ENCODE data around the gene CDA. TPM values are rescaled to one million over a fixed set of nuclear protein-coding genes. Genes with fewer than 3 reads are reported as not detected.

Gene CDA
- total and polyA plus RNA-seq, 10 of the 15 experiments (the other 5 are each of a cell fraction or from before 2014, with no cell fraction given) = not detected

GRCh38 chr1:20565234-20565633 lies 23.7 kb upstream of the CDA start:
- ChIA-PET POLR2A (no interaction called here), CTCF (interaction anchor here (0.9 to 1.9 kb wide), 2 partner anchors 9 to 10 kb away, joined by 3 to 10 read pairs; no protein-coding TSS in a partner anchor), RAD21 (ENCODE audit: unreplicated experiment) (no interaction called here), SMC1A (ENCODE audit: uncharacterized antibody, unreplicated experiment) (interaction anchor here (1.3 kb wide), 1 partner anchor 8 kb away, joined by 3 read pairs; no protein-coding TSS in a partner anchor)
- in situ Hi-C loops (cut with MboI) (no loop called here), intact Hi-C loops (cut with micrococcal nuclease; ENCODE audit: unreplicated experiment) (no loop called here)
- no peaks in the 10 kb centered on the region for H4K20me1 ChIP-seq (ENCODE audit: control insufficient read depth, insufficient read depth)
- no peak for TF ChIP-seq HDAC2 (IDR thresholded peaks at IDR 0.05)
- no peak for TF ChIP-seq CHD1 (IDR thresholded peaks at IDR 0.05; ENCODE audit: low read depth, low read length)
- TF ChIP-seq ATF3 (IDR thresholded peaks at IDR 0.05; ENCODE audit: borderline replicate concordance, extremely low read depth, low read depth, low read length) = no peak
- TF ChIP-seq GABPA (IDR thresholded peaks at IDR 0.05; ENCODE audit: low read depth) = no peak
- TF ChIP-seq SMAD5 (IDR thresholded peaks at IDR 0.05; ENCODE audit: low read depth) = no peak
- TF ChIP-seq ZNF687 (IDR thresholded peaks at IDR 0.05) = no peak
- no peak for TF ChIP-seq EED (IDR thresholded peaks at IDR 0.05; ENCODE audit: low read depth)
- no peak for TF ChIP-seq HSF1 (IDR thresholded peaks at IDR 0.05; ENCODE audit: low read depth, low read length)
- TF ChIP-seq NFYB (IDR thresholded peaks at IDR 0.05; ENCODE audit: insufficient read depth, low read depth, low read length) = no peak
- no peak for TF ChIP-seq SIN3A (IDR thresholded peaks at IDR 0.05; ENCODE audit: low read depth, low read length)
- no peak for TF ChIP-seq CHD2 (IDR thresholded peaks at IDR 0.05; ENCODE audit: borderline replicate concordance, low read depth, low read length)
- TF ChIP-seq ZBED1 (IDR thresholded peaks at IDR 0.05; ENCODE audit: borderline replicate concordance) = no peak
- no peak for TF ChIP-seq USF1 (IDR thresholded peaks at IDR 0.05; ENCODE audit: borderline replicate concordance, extremely low read length, insufficient read depth, low read depth, low read length)
- TF ChIP-seq ZNF274 (IDR thresholded peaks at IDR 0.05; ENCODE audit: insufficient read depth, insufficient read length) = no peak
- TF ChIP-seq TBL1XR1 (IDR thresholded peaks at IDR 0.05; ENCODE audit: low read depth, low read length) = no peak
- no peak for TF ChIP-seq SRF (IDR thresholded peaks at IDR 0.05; ENCODE audit: low read depth in 2 of 2, low read length in 2 of 2)
- TF ChIP-seq ASH2L (IDR thresholded peaks at IDR 0.05; ENCODE audit: borderline replicate concordance, low read depth) = no peak
- TF ChIP-seq RB1 (IDR thresholded peaks at IDR 0.05; ENCODE audit: borderline replicate concordance) = no peak
- TF ChIP-seq SMC3 (IDR thresholded peaks at IDR 0.05; ENCODE audit: borderline replicate concordance, low read length) = no peak
- no peak for TF ChIP-seq SUZ12 (IDR thresholded peaks at IDR 0.05; ENCODE audit: unreplicated experiment)
- no peak overlapping the region for H3K27ac ChIP-seq (ENCODE audit: control insufficient read depth, insufficient read depth)
- no peak for FAIRE-seq
- H3K9me3 ChIP-seq (replicated peaks; ENCODE audit: control insufficient read depth, insufficient read depth, low read length) = no peaks in the 10 kb centered on the region
- no peaks in the 10 kb centered on the region for H3K79me2 ChIP-seq (ENCODE audit: control insufficient read depth, insufficient read depth, low read length)
- 0% methylated on average over 4 of the region's 4 CpGs for WGBS (ENCODE audit: insufficient coverage, insufficient replicate concordance, low lambda C conversion rate, missing lambda C conversion rate)
- no peak overlapping the region for H3K9ac ChIP-seq (ENCODE audit: control insufficient read depth, insufficient read depth, low read length)
- H3K4me2 ChIP-seq (ENCODE audit: control insufficient read depth, insufficient read depth) = no peak overlapping the region
- H3K36me3 ChIP-seq (ENCODE audit: control insufficient read depth in 2 of 2, insufficient read depth in 2 of 2, low read length in 1 of 2) = no peaks in the 10 kb centered on the region
- no peak overlapping the region for H2AFZ ChIP-seq (ENCODE audit: control insufficient read depth, low read depth, low read length)
- no peak for DNase-seq (ENCODE audit: low read depth, low spot score)
- no peaks in the 10 kb centered on the region for H3K4me1 ChIP-seq (ENCODE audit: control insufficient read depth, insufficient read depth, low read length)
- no peak overlapping the region for H3K4me3 ChIP-seq
- no peaks in the 10 kb centered on the region; a peak in 1 of 4 replicates for H3K27me3 ChIP-seq (replicated peaks in 1 of 2; ENCODE audit: control insufficient read depth in 2 of 2, insufficient read depth in 2 of 2, low read length in 1 of 2)
- ATAC-seq = no peak
- BruUV-seq (replicated peaks) = no TSS peak
